ENCODE measurements around the gene HUNK.

HUNK gene

GRCh38 chr21:31873275-31873695 lies 465 bp downstream of the HUNK start:
- no peak for TF ChIP-seq GLIS3 (CRISPR knock-in tag; IDR thresholded peaks at IDR 0.05)
- no peak for TF ChIP-seq OSR1 (CRISPR knock-in tag; IDR thresholded peaks at IDR 0.05)
- no peak for TF ChIP-seq ZFP30 (CRISPR knock-in tag; IDR thresholded peaks at IDR 0.05)
- ATAC-seq = no peak; the same call in 2 of the 3 replicates

DNA sequence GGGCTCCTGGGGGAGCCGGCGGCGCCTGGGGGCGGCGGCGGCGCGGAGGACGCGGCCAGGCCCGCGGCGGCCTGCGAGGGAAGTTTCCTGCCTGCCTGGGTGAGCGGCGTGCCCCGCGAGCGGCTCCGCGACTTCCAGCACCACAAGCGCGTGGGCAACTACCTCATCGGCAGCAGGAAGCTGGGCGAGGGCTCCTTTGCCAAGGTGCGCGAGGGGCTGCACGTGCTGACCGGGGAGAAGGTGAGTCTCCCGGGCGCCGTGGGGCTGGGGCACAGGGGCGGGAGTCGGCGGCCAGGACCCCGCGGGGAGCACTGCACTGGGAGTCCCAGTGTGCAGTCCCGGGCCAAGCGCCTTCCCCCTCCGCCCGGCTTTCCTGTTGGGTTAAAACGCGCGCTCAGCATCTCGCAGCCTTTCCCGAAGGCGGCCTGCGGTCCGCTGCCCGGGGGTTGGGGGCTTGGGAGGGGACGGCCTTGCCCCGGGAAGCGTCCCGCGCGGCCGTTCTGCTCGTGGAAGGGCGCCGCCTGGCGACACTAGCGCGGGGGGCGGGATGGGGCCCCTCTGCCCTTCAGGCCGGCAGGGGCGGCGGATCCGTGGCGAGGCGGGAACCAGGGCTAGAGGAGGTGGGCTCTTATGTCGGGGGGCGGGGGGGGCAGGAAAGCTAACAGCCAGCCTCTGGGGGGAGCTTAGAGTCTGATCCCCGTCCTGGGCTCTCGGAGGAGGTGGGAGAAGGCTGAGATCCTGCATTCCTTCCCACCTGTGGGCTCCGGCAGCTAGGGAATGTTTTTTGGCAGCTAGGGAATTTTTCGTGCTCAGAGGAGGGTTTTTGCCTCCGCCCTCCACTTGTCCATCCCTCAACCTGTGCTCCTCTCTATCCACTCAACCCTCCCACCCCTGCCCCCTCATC lies 1.1 kb downstream of the HUNK start:
- peak; percentile 71 for ATAC-seq
- TF ChIP-seq PPARA (CRISPR knock-in tag; IDR thresholded peaks at IDR 0.05; ENCODE audit: borderline replicate concordance) (no peak), ZFP3 (CRISPR knock-in tag; IDR thresholded peaks at IDR 0.05) (no peak), POU6F1 (CRISPR knock-in tag; IDR thresholded peaks at IDR 0.05; ENCODE audit: borderline replicate concordance, low read depth) (no peak), TCF4 (CRISPR knock-in tag; IDR thresholded peaks at IDR 0.05; ENCODE audit: borderline replicate concordance) (no peak), TSHZ2 (CRISPR knock-in tag; IDR thresholded peaks at IDR 0.05) (no peak), ESRRG (CRISPR knock-in tag; IDR thresholded peaks at IDR 0.05) (no peak), CSDC2 (CRISPR knock-in tag; IDR thresholded peaks at IDR 0.05) (no peak), ZFP30 (CRISPR knock-in tag; IDR thresholded peaks at IDR 0.05) (no peak), OSR1 (CRISPR knock-in tag; IDR thresholded peaks at IDR 0.05) (no peak), GLIS3 (CRISPR knock-in tag; IDR thresholded peaks at IDR 0.05) (no peak), ZC3H10 (CRISPR knock-in tag; IDR thresholded peaks at IDR 0.05) (no peak)
- TF ChIP-seq, protein P1, sequence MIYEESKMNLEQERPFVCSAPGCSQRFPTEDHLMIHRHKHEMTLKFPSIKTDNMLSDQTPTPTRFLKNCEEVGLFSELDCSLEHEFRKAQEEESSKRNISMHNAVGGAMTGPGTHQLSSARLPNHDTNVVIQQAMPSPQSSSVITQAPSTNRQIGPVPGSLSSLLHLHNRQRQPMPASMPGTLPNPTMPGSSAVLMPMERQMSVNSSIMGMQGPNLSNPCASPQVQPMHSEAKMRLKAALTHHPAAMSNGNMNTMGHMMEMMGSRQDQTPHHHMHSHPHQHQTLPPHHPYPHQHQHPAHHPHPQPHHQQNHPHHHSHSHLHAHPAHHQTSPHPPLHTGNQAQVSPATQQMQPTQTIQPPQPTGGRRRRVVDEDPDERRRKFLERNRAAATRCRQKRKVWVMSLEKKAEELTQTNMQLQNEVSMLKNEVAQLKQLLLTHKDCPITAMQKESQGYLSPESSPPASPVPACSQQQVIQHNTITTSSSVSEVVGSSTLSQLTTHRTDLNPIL (CRISPR knock-in tag; IDR thresholded peaks at IDR 0.05; ENCODE audit: low read depth) = no peak
- TF ChIP-seq, protein P2, sequence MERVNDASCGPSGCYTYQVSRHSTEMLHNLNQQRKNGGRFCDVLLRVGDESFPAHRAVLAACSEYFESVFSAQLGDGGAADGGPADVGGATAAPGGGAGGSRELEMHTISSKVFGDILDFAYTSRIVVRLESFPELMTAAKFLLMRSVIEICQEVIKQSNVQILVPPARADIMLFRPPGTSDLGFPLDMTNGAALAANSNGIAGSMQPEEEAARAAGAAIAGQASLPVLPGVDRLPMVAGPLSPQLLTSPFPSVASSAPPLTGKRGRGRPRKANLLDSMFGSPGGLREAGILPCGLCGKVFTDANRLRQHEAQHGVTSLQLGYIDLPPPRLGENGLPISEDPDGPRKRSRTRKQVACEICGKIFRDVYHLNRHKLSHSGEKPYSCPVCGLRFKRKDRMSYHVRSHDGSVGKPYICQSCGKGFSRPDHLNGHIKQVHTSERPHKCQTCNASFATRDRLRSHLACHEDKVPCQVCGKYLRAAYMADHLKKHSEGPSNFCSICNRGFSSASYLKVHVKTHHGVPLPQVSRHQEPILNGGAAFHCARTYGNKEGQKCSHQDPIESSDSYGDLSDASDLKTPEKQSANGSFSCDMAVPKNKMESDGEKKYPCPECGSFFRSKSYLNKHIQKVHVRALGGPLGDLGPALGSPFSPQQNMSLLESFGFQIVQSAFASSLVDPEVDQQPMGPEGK (CRISPR knock-in tag; IDR thresholded peaks at IDR 0.05; ENCODE audit: borderline replicate concordance) = no peak

DNA sequence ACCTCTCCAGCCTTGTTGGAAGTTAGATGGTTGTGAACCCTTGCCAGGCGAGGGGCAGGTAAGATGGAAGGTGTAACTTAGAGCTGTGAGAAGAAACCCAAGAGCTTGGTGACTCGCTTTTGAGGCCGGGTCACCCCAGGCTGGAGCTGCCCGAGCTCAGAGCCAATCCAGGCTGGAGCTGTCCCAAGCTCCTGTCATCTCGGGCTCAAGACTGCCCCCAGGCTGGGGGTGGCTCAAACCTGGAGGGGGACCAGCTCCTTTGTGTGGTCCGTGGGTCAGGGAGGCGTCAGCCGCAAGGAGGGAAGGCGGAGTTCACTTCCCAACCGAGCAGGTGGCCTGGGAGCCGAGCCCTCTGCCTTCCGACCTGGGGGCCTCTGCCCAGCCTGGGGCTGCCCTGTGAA lies 2.0 kb downstream of the HUNK start:
- TF ChIP-seq ESRRG (CRISPR knock-in tag; IDR thresholded peaks at IDR 0.05) (no peak), TOX (CRISPR knock-in tag; IDR thresholded peaks at IDR 0.05; ENCODE audit: borderline replicate concordance) (no peak), ARNTL (CRISPR knock-in tag; IDR thresholded peaks at IDR 0.05; ENCODE audit: borderline replicate concordance, low read depth) (no peak), ZC3H10 (CRISPR knock-in tag; IDR thresholded peaks at IDR 0.05) (no peak), CSDC2 (CRISPR knock-in tag; IDR thresholded peaks at IDR 0.05) (no peak), ZNF8 (CRISPR knock-in tag; IDR thresholded peaks at IDR 0.05) (no peak), SNAI2 (CRISPR knock-in tag; IDR thresholded peaks at IDR 0.05) (no peak), OSR1 (CRISPR knock-in tag; IDR thresholded peaks at IDR 0.05) (no peak), ZNF565 (CRISPR knock-in tag; conservative IDR thresholded peaks at IDR 0.05; ENCODE audit: low read depth) (no peak)
- TF ChIP-seq, protein P2 (CRISPR knock-in tag; IDR thresholded peaks at IDR 0.05; ENCODE audit: borderline replicate concordance) = no peak
- ATAC-seq = no peak

Measured in SK-N-SH treated with all-trans-retinoic acid at 6 μM for 48 hours (cell line).